ENCODE data around the gene PPDPF. TPM values are rescaled to one million over a fixed set of nuclear protein-coding genes. Genes with fewer than 3 reads are reported as not detected.

Gene PPDPF
- total RNA-seq, 1 donor: 85.4 TPM

- no peaks in the 10 kb centered on the region for H3K79me2 ChIP-seq (ENCODE audit: insufficient read depth, low read length)
- TF ChIP-seq CTCF (IDR thresholded peaks at IDR 0.05; ENCODE audit: extremely low read depth, low read depth, low read length): no peak
- H4K20me1 ChIP-seq (ENCODE audit: insufficient read depth, low read length): no peaks in the 10 kb centered on the region
- H2AFZ ChIP-seq (ENCODE audit: low read length): no peak overlapping the region
- H3K36me3 ChIP-seq (ENCODE audit: insufficient read depth, low read length): no peaks in the 10 kb centered on the region
- peaks cover 14% of the 10 kb centered on the region for H3K27me3 ChIP-seq (ENCODE audit: insufficient read depth, low read length)
- H3K4me3 ChIP-seq (ENCODE audit: insufficient read depth, low read length): no peak overlapping the region
- no peaks in the 10 kb centered on the region for H3K9me3 ChIP-seq (ENCODE audit: low read depth, low read length)
- no peak for DNase-seq (ENCODE audit: insufficient read length, low spot score, missing footprints)
- no peaks in the 10 kb centered on the region for H3K4me1 ChIP-seq (ENCODE audit: insufficient read depth, low read length)
- no peak overlapping the region for H3K4me2 ChIP-seq (ENCODE audit: insufficient read depth, low read length)
- H3K27ac ChIP-seq (ENCODE audit: low read depth, low read length): no peak overlapping the region
Measured at GRCh38 chr20:63552481-63553249, 32.1 kb downstream of the PPDPF start.

DNA sequence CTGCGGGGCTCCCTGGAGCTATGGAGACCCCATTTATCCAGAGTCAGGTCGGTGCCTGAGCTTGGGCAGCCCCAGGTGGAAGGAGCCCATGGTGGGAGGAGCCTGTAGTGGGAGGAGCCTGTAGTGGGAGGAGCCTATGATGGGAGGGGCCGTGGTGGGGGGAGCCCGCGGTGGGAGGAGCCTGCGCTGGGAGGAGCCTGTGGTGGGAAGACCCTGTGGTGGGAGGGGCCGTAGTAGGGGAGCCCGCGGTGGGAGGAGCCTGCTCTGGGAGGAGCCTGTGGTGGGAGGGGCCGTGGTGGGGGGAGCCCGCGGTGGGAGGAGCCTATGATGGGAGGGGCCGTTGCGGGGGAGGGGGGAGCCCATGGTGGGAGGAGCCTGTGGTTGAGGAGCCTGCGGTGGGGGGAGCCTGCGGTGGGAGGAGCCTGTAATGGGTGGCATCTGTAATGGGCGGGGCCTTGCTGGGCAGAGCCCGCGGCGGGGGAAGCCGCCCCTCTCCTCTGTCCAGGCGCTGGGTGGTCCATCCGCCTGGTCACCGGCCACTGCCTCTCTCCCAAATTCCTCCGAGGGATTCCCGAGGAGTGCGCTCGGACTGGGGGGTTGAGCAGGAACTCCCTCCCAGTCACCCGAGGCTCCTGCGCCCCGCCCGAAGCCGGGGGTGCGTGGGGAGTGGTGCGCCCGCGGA is 32.8 kb downstream of the PPDPF start:
- H3K36me3 ChIP-seq (ENCODE audit: insufficient read depth, low read length): no peaks in the 10 kb centered on the region
- H3K79me2 ChIP-seq (ENCODE audit: insufficient read depth, low read length): no peaks in the 10 kb centered on the region
- H3K27me3 ChIP-seq (ENCODE audit: insufficient read depth, low read length): peaks cover 8% of the 10 kb centered on the region
- no peak for TF ChIP-seq CTCF (IDR thresholded peaks at IDR 0.05; ENCODE audit: extremely low read depth, low read depth, low read length)
- peak; percentile 97 for DNase-seq (ENCODE audit: insufficient read length, low spot score, missing footprints)
- H3K27ac ChIP-seq (ENCODE audit: low read depth, low read length): no peak overlapping the region
- H4K20me1 ChIP-seq (ENCODE audit: insufficient read depth, low read length): no peaks in the 10 kb centered on the region
- H2AFZ ChIP-seq (ENCODE audit: low read length): peak overlapping the region; percentile 68
- no peaks in the 10 kb centered on the region for H3K9me3 ChIP-seq (ENCODE audit: low read depth, low read length)
- no peaks in the 10 kb centered on the region for H3K4me1 ChIP-seq (ENCODE audit: insufficient read depth, low read length)
- H3K4me2 ChIP-seq (ENCODE audit: insufficient read depth, low read length): peak overlapping the region; percentile 82
- H3K4me3 ChIP-seq (ENCODE audit: insufficient read depth, low read length): peak overlapping the region; percentile 72

DNA sequence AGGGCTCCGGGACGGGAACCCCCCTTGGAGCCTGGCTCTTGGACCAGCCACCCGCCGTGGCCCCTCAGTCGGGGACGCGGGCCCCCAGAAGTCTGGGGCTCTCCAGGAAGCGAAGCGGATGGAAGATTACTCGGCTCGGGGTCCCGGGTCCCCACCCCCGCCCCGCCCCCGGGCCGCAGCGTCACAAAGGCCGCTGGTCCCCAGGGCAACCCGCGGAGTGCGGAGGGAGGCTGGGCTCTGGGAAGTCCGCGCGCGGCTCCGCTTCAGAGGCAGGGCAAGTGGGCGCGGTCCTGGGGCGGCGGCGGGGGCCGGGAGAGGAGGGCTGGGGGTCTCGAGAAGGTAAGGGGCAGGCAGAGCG is 33.3 kb downstream of the PPDPF start, which contains the start of gene FNDC11:
TSS of gene FNDC11 (plus strand) at position 227 of the 358 bp plus-strand sequence. CDS start 1,505 bp downstream, outside the sequence.
- no peaks in the 10 kb centered on the region for H4K20me1 ChIP-seq (ENCODE audit: insufficient read depth, low read length)
- no peak within 1 kb of the TSS for H3K27ac ChIP-seq (ENCODE audit: low read depth, low read length)
- no peaks in the 10 kb centered on the region for H3K4me1 ChIP-seq (ENCODE audit: insufficient read depth, low read length)
- peaks cover 3% of the 10 kb centered on the region for H3K27me3 ChIP-seq (ENCODE audit: insufficient read depth, low read length)
- no peaks in the 10 kb centered on the region for H3K36me3 ChIP-seq (ENCODE audit: insufficient read depth, low read length)
- no peak for TF ChIP-seq CTCF (IDR thresholded peaks at IDR 0.05; ENCODE audit: extremely low read depth, low read depth, low read length)
- H3K4me2 ChIP-seq (ENCODE audit: insufficient read depth, low read length): peak within 1 kb of the TSS; percentile 82
- peak within 1 kb of the TSS; percentile 68 for H2AFZ ChIP-seq (ENCODE audit: low read length)
- peak within 1 kb of the TSS; percentile 72 for H3K4me3 ChIP-seq (ENCODE audit: insufficient read depth, low read length)
- no peaks in the 10 kb centered on the region for H3K9me3 ChIP-seq (ENCODE audit: low read depth, low read length)
- DNase-seq (ENCODE audit: insufficient read length, low spot score, missing footprints): no peak
- no peaks in the 10 kb centered on the region for H3K79me2 ChIP-seq (ENCODE audit: insufficient read depth, low read length)

Measured in osteoblast (primary cell).